NCI-H128 (cell line): ENCODE data around the gene ABCC12.

Experiments used
- DNase-seq: peaks from one replicate; lab custom pipeline; 2025; ENCODE audit not compliant: unreplicated experiment; lab: John Stamatoyannopoulos, UW

ABCC12 gene

DNA sequence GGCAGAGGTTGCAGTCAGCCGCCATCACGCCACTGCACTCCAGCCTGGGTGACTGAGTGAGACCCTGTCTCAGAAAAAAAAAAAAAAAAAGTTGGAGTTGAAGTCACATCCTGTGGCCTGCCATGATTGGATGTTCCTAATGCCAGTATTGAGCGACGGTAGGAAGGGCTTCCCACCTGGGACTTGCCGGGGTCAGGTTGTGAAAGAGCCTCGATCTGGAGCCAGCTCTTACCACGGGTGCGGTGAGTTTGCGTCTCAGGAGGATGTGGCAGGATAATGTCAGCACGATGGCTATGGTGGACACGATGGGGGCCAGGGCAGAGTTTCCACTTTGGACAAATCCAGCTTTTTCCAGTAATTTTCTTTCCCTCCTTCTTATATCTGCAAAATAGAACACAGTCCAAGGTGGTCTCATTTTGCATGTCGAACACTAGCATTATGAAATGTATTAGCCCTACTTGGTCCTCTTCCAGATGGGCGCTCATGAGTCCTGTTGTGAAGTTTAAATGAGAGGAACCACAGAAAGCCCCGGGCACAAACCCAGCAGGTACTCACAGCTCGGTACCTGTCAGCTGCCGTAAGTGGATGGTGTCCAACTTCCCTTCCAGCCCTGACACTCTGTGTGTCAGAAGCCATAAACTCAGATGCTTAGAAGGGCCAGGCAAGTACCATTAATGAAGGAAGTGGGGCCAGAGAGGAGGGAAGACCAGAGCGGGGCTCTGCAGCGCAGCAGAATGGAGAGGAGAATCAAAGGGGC lies 22.2 kb downstream of the ABCC12 start:
- DNase-seq = no peak

DNA sequence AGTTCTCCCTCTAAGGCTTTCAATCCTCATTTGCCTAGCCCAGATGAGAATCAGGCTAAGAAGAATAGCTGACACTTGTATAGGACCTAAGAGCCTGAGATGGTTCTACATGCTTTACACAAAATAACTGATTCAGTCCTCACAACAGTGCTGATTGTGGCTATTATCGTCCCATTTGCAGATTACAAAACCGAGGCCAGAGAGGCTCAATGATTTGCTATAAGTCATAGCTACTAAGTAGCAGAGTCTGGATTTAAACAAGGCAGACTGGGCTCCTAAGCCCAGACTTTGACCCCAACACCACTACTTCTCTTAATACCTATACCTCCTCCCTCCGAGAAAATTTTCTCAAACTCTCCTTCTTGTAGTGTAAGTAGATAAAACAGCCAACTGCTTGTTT lies 23.1 kb downstream of the ABCC12 start:
- DNase-seq = no peak

- DNase-seq = no peak
Measured at GRCh38 chr16:48131201-48131935, 24.4 kb downstream of the ABCC12 start.

DNA sequence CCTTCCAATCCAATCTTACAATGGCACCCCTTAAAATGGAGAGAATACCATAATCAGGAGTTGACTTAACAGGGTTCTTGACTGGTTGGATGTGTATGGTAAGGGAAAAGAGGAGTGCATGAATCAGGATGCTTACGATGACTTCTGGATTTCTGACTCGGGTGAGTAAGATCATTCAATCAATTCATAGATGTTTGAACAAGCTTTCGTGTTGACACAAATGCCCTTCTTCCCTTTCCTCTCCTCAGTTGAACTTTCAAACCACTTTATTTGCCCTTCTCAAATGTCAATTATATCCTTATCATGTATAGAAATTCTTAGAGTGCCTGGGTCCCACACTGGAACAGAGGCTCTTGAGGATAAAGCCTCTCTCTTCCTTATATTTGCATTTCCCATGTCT lies 25.9 kb downstream of the ABCC12 start:
- DNase-seq = no peak

DNA sequence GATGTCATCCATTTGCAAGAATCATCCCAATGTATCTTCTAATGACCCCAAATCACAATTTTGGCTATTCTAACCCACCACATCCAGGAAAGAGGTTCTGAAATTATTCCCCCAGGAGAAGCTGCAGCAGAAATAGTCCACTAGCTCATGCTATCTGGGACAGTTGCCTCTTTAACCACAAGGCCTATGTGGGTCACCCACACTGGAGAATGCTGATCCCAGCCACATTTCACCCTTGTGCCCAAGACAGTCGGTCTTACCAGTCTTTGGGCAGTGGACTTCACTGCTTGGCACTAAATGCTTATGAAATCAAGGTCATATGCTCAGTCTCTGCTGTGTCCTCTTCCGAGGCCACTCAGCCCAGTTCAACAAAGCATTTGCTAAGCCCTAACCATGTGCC lies 27.0 kb downstream of the ABCC12 start:
- no peak for DNase-seq

- peak; percentile 59 for DNase-seq
Measured at GRCh38 chr16:48126801-48127644, 28.8 kb downstream of the ABCC12 start.

GRCh38 chr16:48125888-48126287 lies 29.9 kb downstream of the ABCC12 start:
- DNase-seq = no peak

- DNase-seq = no peak
Measured at GRCh38 chr16:48124266-48124665, 31.5 kb downstream of the ABCC12 start.

- no peak for DNase-seq
Measured at GRCh38 chr16:48123104-48123788, 32.5 kb downstream of the ABCC12 start.

GRCh38 chr16:48121276-48121675 lies 34.5 kb downstream of the ABCC12 start:
- no peak for DNase-seq

GRCh38 chr16:48118841-48119240 lies 37.0 kb downstream of the ABCC12 start:
- no peak for DNase-seq

- peak; percentile 10 for DNase-seq
Measured at GRCh38 chr16:48117217-48118105, 38.3 kb downstream of the ABCC12 start.

DNA sequence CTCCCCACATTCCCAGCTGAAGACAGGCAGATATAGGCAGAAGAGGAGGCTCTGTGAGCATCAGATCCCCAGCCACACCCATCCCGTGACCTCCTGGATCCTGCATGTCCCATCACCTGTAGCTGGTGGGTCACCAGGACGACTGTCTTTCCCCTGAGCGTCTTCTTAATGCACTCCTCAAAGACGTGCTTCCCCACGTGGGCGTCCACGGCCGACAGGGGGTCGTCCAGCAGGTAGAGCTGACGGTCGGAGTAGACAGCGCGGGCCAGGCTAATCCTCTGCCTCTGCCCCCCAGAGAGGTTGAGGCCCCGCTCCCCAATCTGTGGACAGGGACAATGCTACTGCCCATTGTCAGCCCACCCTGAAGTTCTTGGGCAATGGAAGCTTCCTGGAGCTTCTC lies 40.5 kb downstream of the ABCC12 start:
- DNase-seq = no peak

DNA sequence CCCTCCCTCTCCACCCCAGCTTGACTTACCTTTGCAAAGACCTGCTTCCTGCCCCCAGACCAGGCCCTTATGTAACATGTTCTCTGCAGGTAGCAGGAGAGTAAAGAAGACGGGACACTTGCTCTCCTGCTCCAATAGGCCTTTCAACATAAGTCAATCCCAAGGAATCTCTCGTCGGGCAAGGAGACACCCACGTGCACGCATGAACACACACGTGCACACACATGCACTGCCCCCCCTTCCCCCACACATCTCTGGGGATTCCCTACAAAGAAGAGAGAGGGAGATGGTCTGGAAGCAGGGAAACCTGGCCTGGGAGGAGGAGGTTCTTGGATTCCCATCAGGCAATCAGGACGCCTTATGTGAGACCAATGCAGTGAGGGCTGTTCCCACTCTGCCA lies 41.4 kb downstream of the ABCC12 start:
- DNase-seq = no peak

DNA sequence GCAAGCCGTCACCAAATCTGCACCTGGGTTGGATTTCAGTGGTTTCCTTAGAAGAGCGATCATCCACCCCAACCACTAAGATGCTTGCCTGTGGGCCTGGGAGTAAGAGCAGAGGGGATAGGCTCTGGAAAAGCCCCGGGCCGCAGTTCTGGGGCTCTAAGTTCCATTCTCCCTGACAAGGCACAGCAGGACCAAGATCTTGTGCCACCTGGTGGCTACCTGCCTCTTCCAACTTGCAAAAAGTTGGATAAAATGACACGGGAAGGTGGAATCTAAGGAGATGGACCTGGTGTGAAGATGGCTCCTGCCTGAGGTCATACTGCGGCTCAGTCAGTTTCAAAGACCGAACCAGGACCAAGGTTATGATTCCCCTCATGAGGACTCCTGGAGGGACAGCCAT lies 42.3 kb downstream of the ABCC12 start:
- DNase-seq = no peak

- DNase-seq = no peak
Measured at GRCh38 chr16:48113001-48113400, 42.8 kb downstream of the ABCC12 start.

- DNase-seq = no peak
Measured at GRCh38 chr16:48112600-48112999, 43.2 kb downstream of the ABCC12 start.

- DNase-seq = no peak
Measured at GRCh38 chr16:48110982-48111381, 44.8 kb downstream of the ABCC12 start.

GRCh38 chr16:48110000-48110399 lies 45.8 kb downstream of the ABCC12 start:
- no peak for DNase-seq

GRCh38 chr16:48109475-48109874 lies 46.3 kb downstream of the ABCC12 start:
- DNase-seq = no peak
